GM11168 (cell line): ENCODE data around the gene GZMM.

Experiments
- in situ Hi-C: fragments of 300-500 bp; cut with MboI; formaldehyde crosslinking; loops from one replicate; pipeline ENCODE4 v1.12.0; 2022; ENCODE audit warnings: low sequenced_read_pairs; ENCODE audit not compliant: unreplicated experiment

Gene GZMM

GRCh38 chr19:511101-511851 is 32.6 kb upstream of the GZMM start:
- in situ Hi-C loops: no loop called here

- in situ Hi-C loops: no loop called here
These were observed 31.1 kb upstream of the GZMM start for GRCh38 chr19:512547-513365.

- in situ Hi-C loops: no loop called here
These were observed 30.3 kb upstream of the GZMM start for GRCh38 chr19:513368-514165.

GRCh38 chr19:514166-514663 is 29.6 kb upstream of the GZMM start:
- in situ Hi-C loops: no loop called here

GRCh38 chr19:517721-518597 is 25.9 kb upstream of the GZMM start:
- in situ Hi-C loops: no loop called here

- in situ Hi-C loops: no loop called here
These were observed 25.1 kb upstream of the GZMM start for GRCh38 chr19:518598-519231.

DNA sequence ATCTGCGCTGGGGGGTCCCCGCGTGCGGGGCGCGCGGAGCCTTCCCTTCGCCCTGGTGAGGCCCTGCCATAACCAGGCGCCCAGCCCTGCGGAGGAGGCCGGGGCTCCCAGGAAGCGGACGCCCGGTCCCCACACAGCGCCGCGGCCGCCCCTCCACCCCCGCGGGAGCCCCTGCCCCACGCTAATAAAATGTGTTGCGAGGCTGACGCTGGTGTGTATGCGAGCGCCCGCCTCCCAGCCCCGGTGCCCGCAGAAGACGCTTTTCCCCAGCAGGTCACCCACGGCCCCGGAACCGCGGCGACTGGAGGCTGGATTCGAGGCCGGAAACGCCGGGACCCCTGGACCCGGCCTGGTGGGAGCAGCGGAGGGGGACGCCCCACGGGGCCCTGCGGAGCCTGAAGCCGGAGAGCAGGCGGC is 24.4 kb upstream of the GZMM start:
- in situ Hi-C loops: no loop called here

GRCh38 chr19:522726-523125 is 21.1 kb upstream of the GZMM start:
- in situ Hi-C loops: no loop called here

DNA sequence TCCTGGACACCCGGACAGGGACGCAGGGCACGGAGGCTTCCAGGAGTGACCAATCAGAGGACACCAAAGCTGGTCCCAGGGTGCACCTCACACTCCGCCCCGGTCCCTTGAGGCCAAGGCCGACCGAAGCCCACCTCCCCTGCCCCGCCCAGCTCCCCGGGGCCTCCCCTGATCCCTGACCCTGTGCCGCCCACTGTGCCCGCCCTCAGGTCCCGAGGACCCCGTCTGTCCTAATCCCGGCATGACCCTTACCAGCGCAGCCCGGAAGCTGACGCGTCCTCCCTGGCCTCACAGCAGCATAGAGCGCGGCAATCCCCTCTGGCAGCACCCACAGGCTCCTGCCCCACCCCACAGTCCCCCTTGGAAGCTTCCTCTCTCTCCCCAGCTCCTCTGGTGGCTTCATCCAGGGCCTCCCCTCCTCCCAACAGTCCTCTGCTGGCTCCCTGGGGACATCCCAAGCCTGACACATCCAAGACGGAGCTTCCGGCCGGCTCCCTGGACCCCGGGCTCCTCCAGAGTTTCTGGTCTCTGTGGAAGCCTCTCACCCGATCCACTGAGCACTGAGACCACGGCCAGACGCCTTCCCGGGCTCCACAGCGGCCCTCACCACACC is 19.7 kb upstream of the GZMM start:
- in situ Hi-C loops: no loop called here

DNA sequence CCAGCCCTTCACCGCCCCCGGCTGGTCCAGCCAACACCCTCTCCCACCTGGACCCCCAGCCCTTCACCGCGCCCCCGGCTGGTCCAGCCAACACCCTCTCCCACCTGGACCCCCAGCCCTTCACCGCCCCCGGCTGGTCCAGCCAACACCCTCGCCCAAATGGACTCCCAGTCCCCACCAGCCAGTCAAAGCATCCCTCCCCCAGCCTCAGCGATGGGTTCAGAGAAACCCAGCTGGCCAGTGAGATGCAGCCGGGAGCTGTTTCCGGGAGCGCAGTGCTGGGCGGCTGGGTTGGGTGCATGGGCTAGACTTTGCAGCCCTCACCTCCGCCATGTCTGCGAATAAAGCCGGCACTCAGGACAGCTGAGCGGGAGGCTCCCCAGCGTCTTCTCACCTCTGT is 18.8 kb upstream of the GZMM start:
- in situ Hi-C loops: no loop called here

DNA sequence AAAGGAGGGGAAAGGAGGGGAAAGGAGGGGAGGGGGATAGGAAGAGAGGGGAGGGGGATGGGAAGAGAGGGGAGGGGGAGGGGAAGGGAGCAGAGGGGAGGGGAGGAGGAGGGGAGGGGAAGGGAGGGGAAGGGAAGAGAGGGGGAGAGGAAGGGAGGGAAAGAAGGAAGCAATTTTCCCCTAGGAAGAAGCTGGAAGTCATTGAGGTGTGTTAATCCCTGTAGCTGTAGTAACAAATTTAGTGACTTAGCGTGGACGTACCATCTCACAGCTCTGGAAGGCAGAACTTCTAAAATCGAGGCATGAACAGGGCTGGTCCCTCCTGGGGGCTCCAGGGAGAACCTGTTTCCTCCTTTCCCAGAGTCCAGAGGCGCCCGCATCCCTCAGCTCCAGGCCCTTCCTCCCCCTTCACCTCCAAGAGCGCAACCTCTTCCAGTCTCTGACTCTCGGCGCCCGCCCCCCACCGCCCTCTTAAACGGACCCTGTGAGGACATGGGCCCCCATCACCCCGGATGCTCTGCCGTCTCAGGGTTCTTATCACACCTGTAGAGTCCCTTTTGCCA is 17.9 kb upstream of the GZMM start:
- in situ Hi-C loops: no loop called here

GRCh38 chr19:530134-531008 is 13.5 kb upstream of the GZMM start:
- in situ Hi-C loops: no loop called here

GRCh38 chr19:531009-531752 is 12.7 kb upstream of the GZMM start:
- in situ Hi-C loops: no loop called here

DNA sequence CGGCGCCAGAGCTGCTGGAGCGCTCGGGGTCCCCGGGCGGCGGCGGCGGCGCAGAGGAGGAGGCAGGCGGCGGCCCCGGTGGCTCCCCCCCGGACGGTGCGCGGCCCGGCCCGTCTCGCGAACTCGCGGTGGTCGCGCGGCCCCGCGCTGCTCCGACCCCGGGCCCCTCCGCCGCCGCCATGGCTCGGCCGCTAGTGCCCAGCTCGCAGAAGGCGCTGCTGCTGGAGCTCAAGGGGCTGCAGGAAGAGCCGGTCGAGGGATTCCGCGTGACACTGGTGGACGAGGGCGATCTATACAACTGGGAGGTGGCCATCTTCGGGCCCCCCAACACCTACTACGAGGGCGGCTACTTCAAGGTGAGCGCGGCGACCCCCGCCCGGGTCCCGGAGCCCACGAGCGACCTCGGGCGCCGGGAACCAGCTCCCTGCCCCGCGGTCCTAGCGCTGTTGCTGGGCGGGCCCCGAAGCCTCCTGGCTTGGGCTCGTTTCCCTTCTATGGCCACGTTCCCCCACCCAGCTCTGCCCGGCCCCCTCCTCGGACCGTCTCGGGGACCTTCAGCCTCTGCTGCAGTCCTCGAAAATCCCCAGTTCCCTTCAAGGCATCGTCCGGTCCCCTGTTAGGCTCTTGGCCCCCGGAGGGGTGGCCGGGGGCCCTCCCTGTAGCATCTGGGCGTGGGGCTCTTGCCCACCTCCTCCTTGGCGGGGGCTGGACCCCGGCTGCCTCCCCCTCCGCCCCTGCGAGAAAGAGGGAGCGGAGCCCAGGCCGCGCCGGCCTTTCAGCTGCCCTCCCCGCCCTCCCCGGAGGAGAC is 11.9 kb upstream of the GZMM start, which contains the start of gene CDC34:
CDC34 (plus strand) TSS at position 8 of the 808 bp plus-strand sequence; CDS start at position 180, 172 bp downstream.
- in situ Hi-C loops: no loop called here

DNA sequence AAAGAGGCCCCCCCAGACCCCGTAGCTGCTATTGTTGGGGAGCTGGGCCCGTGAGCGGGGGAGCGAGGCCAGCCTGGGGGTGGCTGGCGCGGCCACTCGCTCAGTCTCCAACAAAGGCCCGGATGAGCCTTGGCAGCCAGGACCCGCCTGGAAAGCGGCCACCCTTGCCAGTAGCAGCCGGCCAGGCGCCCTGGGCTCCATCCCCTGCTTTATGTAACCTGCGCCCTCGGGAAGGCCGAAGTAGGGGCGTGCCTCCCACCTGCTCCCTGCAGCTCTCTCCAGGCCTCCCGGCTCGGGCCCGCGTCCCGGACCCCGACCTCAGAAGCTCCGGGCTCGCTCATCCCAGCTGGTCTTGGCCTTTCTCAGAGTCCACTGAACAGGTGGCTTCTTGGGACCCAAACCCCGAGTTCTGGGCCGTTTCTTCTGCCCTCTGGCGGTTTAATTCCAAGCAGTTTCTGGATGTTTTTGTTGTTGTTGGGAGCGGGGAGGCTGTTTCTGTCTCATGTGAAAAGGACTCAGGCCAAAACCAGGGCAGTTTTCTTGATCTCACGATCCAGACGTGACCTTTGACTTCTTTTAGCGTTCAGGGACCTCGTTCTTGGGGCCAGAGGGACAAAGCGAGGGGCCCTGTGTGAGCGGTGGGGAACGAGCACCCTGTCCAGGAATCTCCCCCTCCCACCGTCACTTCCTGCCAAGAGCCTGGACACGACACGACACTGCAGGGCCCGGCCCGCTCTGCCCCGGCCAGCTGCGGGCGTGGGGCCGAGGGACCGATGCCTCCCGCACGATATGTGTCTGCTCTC is 11.1 kb upstream of the GZMM start:
- in situ Hi-C loops: no loop called here
